Panc1 (cell line): Measurements from ENCODE around the gene TMIGD1. TPM values are rescaled to one million over a fixed set of nuclear protein-coding genes. Genes with fewer than 3 reads are reported as not detected.

Experiments used
- ATAC-seq: fragments of 200-7000 bp; cut with Tn5 transposase; 2 replicates; pipeline ENCODE4 v1.9.1; 2020; ENCODE audit warnings: mild to moderate bottlenecking, moderate library complexity
- BruUV-seq: library from RNA; stranded (reverse); fragments of 400-500 nt; replicated peaks from 2 replicates; lab custom pipeline; 2021; lab: Mats Ljungman, UMichigan
- CTCF ChIA-PET: fragments of 300-600 bp; sonication (Branson Sonifier 250); formaldehyde crosslinking; loops from one replicate; lab custom pipeline; 2022; ENCODE audit warnings: antibody characterized with exemption; lab: Charles Lee
- POLR2A ChIA-PET: fragments of 300-600 bp; sonication (Branson Sonifier 250); formaldehyde crosslinking; loops from one replicate; lab custom pipeline; 2022; ENCODE audit warnings: antibody characterized with exemption; lab: Charles Lee
- DNase-seq: peaks from one replicate; pipeline ENCODE4 v3.0.0-alpha.2; 2010; ENCODE audit warnings: low read depth, low spot score
- H3K27ac ChIP-seq: 2 replicates; pipeline ENCODE4 v1.5.1; 2011; ENCODE audit warnings: mild to moderate bottlenecking, low read length, inconsistent platforms
- H3K27me3 ChIP-seq: fragments of 200-500 bp; sonication (Bioruptor generic); 2 replicates; pipeline ENCODE4 v1.6.0; 2014; ENCODE audit warnings: low read length, inconsistent platforms; ENCODE audit not compliant: control insufficient read depth, insufficient read depth
- H3K36me3 ChIP-seq: fragments of 200-500 bp; sonication (Bioruptor generic); 2 replicates; pipeline ENCODE4 v1.5.1; 2014; ENCODE audit warnings: inconsistent platforms, mild to moderate bottlenecking, low read length, moderate library complexity; ENCODE audit not compliant: control insufficient read depth, insufficient read depth
- H3K4me1 ChIP-seq: 2 replicates; pipeline ENCODE4 v1.5.1; 2011; ENCODE audit warnings: inconsistent platforms, mild to moderate bottlenecking, low read length, moderate library complexity; ENCODE audit not compliant: control insufficient read depth, insufficient read depth
- H3K4me3 ChIP-seq, 2 experiments: 2 replicates each; pipeline ENCODE4 v1.5.1; 2011 to 2012; ENCODE audit warnings: low read depth in 2 of 2, low read length in 2 of 2, mild to moderate bottlenecking in 2 of 2, inconsistent platforms in 1 of 2, moderate library complexity in 1 of 2
- H3K9me3 ChIP-seq: fragments of 200-500 bp; sonication (Bioruptor generic); 2 replicates; pipeline ENCODE4 v1.5.1; 2014; ENCODE audit warnings: low read depth, mild to moderate bottlenecking, inconsistent platforms, low read length, moderate library complexity; ENCODE audit not compliant: control insufficient read depth, insufficient read depth
- CTCF ChIP-seq: fragments of 450-650 bp; IDR thresholded peaks from 2 replicates; pipeline ENCODE4 v1.5.1; 2017; ENCODE audit warnings: mild to moderate bottlenecking
- POLR2AphosphoS5 ChIP-seq: IDR thresholded peaks from 2 replicates; pipeline ENCODE4 v1.6.1; 2012; ENCODE audit warnings: mild to moderate bottlenecking, low read depth, low read length, moderate library complexity
- REST ChIP-seq, 2 experiments: IDR thresholded peaks; 2 replicates each; pipeline ENCODE4 v1.6.1; 2011 to 2012; ENCODE audit warnings: low read depth in 2 of 2, control low read depth in 1 of 2, low read length in 1 of 2, mild to moderate bottlenecking in 1 of 2, moderate library complexity in 1 of 2; ENCODE audit not compliant: insufficient read depth in 1 of 2
- SIN3A ChIP-seq: IDR thresholded peaks from 2 replicates; pipeline ENCODE4 v1.6.1; 2012; ENCODE audit warnings: low read depth, mild to moderate bottlenecking, low read length, moderate library complexity, borderline replicate concordance; ENCODE audit not compliant: insufficient read depth
- TCF7L2 ChIP-seq: IDR thresholded peaks from 2 replicates; pipeline ENCODE4 v1.6.1; 2011; ENCODE audit warnings: mild to moderate bottlenecking, low read depth, low read length, inconsistent platforms
- in situ Hi-C: cut with HindIII; loops from 2 replicates; pipeline ENCODE4 v1.10.0; 2016; ENCODE audit warnings: low sequenced_read_pairs, low pct_unique_long_range_greater_than_20kb
- intact Hi-C: fragments of 100-400 bp; cut with micrococcal nuclease; formaldehyde crosslinking; loops from one replicate; pipeline ENCODE4 v1.10.0; 2022; ENCODE audit not compliant: unreplicated experiment
- total RNA-seq: library from RNA; stranded (reverse); gene quantifications from one replicate; pipeline ENCODE4 v1.2.1, GENCODE V29; 2021; ENCODE audit not compliant: unreplicated experiment

TMIGD1 gene
- total RNA-seq, 1 experiment from 2014 or later: not detected

- Histone ChIP-seq H3K27me3 (no peaks in the 10 kb centered on the region), H3K27ac (no peak overlapping the region), H3K36me3 (no peaks in the 10 kb centered on the region), H3K4me1 (no peaks in the 10 kb centered on the region), H3K9me3 (no peaks in the 10 kb centered on the region), H3K4me3 (no peak overlapping the region)
- ATAC-seq (no peak), DNase-seq (no peak)
- in situ Hi-C loops (no loop called here), intact Hi-C loops (no loop called here)
- TF ChIP-seq REST (IDR thresholded peaks at IDR 0.05; ENCODE audit: insufficient read depth in 1 of 2, low read depth in 2 of 2, low read length in 1 of 2) (no peak), POLR2AphosphoS5 (no peak), SIN3A (no peak), CTCF (no peak), TCF7L2 (no peak)
- BruUV-seq: no TSS peak
- POLR2A ChIA-PET: no interaction called here
- CTCF ChIA-PET: no interaction called here
Measured at GRCh38 chr17:30302241-30302640, 31.6 kb downstream of the TMIGD1 start.

- H3K27ac ChIP-seq: no peak overlapping the region
- no peak for TF ChIP-seq REST (IDR thresholded peaks at IDR 0.05; ENCODE audit: insufficient read depth in 1 of 2, low read depth in 2 of 2, low read length in 1 of 2)
- TF ChIP-seq CTCF: no peak
- TF ChIP-seq POLR2AphosphoS5: no peak
- no peak for TF ChIP-seq SIN3A
- no peak for TF ChIP-seq TCF7L2
- no peak for DNase-seq
- no peak overlapping the region for H3K4me3 ChIP-seq
- no peak for ATAC-seq
- in situ Hi-C loops (no loop called here), intact Hi-C loops (no loop called here)
- ChIA-PET POLR2A (no interaction called here), CTCF (interaction anchor here (0.5 kb wide), 1 partner anchor 39 kb away, joined by 4 read pairs; no protein-coding TSS in a partner anchor)
- no peaks in the 10 kb centered on the region for H3K4me1 ChIP-seq
- H3K36me3 ChIP-seq: no peaks in the 10 kb centered on the region
- no peaks in the 10 kb centered on the region for H3K27me3 ChIP-seq
- H3K9me3 ChIP-seq: no peaks in the 10 kb centered on the region
- no TSS peak for BruUV-seq
Measured at GRCh38 chr17:30300818-30301217, 33.0 kb downstream of the TMIGD1 start.
